Glomerular visceral epithelial cell (primary cell): ENCODE measurements around the gene ADSS1.

Source experiments
- DNase-seq: peaks from one replicate; pipeline ENCODE4 v3.0.0-alpha.2; 2016; ENCODE audit errors: extremely low spot score

The ADSS1 gene

GRCh38 chr14:104769324-104770071 is 45.5 kb downstream of the ADSS1 start:
- DNase-seq = no peak

GRCh38 chr14:104770072-104770579 is 46.1 kb downstream of the ADSS1 start:
- no peak for DNase-seq

DNA sequence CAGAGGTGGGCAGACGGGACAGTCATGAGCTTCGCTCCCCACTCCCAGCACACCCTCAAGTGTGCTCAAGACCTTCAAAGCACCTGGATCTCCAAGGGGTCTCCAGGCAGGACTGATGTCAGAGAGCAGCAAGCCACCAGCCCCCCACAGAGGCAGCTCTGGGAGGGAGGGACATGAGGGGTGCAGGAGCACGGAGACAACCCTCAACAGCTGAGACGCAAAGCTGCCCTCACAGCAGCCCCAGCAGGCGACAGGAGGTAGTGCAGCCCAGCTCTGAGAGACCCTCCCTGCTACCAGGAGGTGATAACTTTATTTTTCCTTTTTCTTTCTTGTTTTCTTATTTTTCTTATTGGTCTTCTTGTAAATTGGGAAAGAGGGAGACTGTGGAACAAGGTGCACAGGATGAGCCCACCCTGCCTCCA is 46.8 kb downstream of the ADSS1 start:
- DNase-seq = peak; percentile 15

DNA sequence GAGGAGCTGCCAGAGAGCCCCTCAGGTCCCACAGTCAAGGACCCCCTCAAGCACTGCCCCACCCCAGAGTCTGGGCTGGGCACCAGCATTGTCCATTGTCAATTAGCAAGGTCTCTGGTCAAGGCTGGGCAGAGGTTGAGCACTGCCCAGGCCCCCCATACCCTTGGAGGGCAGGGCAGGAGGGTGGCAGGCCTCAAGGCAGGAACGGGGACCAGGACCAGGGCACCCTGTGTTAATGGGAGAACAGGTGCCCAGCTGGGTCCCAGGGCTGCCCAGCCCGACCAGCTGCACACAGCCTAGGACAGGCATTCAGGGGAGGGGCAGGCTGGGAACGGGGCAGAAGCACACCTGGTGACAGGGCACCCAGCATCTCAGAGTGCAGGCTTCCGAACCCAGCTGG is 47.3 kb downstream of the ADSS1 start:
- DNase-seq = no peak

DNA sequence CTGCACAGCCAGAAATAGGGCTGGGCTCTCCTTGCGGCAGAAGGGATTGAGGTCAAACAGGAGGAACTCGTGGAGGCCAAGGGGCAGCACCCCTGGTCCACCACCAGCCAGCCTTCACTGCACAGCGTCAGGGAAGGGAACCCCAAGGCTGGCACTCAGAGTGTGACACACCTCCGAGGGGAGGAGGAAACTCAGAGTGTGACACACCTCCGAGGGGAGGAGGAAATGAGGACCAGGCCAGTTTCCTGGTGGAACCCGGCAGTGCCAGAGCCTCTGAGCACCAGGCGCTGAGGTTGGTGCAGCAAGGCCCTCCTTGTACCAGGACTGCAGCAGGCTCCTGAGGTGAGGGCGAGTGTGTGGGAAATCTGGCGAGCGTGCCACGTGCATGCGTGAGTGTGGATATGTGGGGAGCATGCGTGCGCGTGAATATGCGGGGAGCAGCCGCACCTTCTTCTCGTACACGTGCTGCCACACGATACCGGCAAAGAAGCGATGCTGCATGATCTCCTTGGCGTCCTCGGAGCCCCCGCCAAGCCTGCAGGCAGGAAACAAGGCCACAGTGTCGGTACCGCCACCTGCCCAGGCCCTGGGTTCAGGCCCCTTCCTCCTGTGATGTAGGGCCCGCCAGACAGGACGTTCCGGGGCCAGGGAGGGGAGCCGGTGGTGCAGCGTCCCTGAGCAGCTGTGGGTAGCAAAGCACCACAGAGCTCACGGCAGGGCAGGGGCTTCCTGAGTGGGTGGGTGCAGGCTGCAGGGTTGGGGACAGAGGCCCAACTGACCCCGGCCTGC is 48.1 kb downstream of the ADSS1 start:
- no peak for DNase-seq

GRCh38 chr14:104772707-104773504 is 48.9 kb downstream of the ADSS1 start:
- no peak for DNase-seq

DNA sequence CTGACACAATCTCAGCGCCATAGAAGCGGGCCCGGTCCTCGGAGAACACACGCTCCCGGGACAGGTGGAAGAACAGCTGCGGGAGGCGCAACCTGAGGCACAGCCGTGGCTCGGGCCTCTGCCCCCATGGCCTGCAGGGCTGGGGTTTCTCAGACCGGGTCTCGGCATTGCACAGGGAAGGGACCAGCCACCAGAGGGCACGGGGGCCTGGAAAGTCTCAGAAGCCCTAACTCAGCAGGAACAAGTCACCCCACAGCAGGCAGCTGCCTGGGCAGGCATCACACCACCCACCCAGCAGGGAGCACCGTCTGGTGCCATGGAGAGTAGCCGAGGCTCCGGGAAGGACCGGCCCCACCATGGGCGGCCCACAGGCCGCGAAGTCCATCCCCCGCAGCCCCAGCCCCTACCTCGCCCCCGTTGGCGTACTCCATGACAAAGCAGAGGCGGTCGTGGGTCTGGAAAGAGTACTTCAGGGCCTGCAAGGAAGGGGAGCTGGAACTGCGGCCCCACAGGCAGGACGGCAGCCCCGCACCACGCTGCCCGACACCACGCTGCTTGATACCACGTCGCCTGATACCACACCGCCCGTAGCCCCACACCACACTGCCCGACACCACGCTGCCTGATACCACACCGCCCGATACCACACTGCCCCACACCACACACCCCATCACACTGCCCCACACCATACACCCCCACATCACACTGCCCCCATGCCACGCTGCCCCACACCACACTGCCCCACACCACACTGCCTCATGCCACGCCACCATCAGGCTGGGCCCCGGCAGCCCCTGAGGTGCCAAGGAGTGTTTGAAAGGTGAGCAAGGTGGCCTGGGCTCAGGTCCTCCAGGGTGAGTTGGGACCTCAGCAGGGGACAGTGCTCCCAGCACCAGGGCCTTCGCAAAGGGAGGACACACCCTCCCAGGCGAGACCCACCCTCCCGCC is 49.8 kb downstream of the ADSS1 start:
- no peak for DNase-seq

GRCh38 chr14:104774453-104775072 is 50.5 kb downstream of the ADSS1 start:
- no peak for DNase-seq

DNA sequence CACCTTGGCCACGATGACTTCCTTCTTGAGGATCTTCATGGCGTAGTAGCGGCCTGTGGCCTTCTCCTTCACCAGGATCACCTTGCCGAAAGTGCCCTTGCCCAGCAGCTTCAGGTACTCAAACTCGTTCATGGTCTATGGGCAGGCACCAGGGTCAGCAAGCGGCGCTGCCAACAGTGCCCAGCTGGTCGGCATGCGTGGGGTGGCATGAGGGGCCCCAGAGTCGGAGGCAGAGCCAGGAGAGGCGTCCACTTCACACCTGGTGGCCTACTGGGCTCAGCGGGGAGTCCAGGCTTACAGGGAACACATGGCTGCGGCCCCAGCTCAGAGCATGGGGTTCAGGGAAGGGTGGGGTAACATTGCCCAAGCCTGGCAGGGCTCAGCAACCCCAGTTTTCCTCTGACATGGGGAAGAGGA is 51.1 kb downstream of the ADSS1 start:
- DNase-seq = no peak

DNA sequence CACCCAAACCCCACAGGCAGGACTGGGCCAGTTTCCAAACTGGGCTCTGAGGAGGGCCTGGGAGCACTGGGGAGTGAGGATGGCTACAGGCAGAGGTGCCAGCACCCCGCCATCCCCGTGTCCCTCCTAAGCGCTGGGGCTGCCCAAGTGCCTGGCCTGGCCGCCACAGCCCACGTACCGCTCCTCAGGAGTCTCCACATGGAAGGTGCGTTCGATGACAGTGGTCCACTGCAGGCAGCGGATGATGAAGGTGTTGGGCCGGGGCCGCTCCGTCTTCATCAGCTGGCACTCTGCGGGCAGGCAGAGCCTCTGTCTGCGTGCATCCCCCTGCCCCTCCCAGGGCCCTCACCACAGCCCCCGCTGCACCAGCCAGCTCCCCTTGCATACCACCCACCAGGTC is 52.5 kb downstream of the ADSS1 start:
- DNase-seq = no peak

GRCh38 chr14:104776961-104777807 is 53.2 kb downstream of the ADSS1 start:
- no peak for DNase-seq

- no peak for DNase-seq
Measured at GRCh38 chr14:104777808-104778249, 53.8 kb downstream of the ADSS1 start.

DNA sequence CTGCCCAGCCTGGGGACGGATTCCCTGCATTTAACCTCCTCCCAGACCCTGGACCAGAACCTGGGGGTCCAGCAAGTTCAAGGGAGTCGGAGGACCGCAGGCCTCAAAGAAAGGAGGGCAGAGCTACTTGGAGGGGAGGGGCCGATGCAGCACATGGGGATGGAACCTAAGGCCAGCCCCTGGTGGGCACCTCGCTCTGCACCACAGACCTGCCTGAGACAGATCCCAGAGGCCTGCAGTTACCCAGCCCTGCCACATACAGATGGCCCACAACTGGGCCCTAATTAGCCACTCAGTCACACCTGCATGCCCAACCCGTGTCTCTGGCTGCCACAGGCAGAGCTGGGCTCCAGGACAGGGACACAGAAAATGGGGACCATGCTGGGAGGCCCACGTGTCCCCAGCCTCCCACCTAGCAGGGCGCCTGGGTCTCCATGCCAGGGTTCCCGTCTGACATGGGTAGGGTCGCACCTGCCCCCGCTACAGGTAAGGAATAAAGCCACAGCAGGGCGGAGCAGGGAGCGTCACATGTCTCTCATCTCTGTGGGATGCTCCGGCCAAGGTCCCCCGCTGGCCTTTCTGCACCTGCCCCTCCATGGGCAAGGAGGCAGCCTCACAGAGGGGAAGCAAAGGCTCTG is 54.8 kb downstream of the ADSS1 start:
- no peak for DNase-seq

GRCh38 chr14:104779776-104780512 is 55.9 kb downstream of the ADSS1 start:
- no peak for DNase-seq

- no peak for DNase-seq
Measured at GRCh38 chr14:104780513-104781030, 56.5 kb downstream of the ADSS1 start.

DNA sequence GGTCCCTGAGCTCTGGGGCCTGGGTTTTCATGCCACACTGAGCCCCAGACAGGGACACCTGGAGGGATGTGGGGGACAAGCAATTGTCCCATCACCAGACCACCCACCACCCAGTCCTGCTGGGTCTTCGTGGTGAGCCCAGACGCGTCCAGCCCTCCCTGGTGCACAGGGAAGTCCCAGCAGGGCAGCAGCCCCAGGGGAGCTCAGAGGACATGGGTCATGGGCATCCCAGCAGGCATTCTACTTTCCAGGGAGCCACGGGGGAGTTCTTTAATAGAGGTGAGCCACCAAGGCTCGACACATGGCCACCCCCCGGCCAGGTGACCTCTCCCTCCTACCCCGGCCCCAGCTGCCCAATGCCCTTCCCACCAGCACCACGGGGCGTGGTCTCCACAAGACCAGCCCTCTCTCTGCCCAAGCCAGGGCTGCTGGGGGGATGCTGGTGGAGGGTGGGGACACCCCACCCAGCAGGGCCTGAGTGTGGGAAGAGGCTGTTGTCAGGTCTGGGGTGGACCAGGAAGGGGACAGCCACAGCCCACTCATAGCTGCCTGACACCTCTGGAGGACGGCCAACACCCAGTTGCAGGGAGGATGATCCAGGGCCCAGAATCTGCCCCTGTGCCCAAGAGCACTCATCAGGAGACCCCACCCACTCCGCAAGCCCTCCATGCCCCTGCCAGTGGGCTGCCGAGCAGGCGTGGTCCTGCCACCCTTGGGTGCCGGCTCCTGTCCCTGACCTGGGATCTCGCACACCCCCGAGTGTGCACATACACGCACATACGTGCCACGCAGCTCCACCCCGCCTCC is 57.4 kb downstream of the ADSS1 start:
- DNase-seq = no peak

DNA sequence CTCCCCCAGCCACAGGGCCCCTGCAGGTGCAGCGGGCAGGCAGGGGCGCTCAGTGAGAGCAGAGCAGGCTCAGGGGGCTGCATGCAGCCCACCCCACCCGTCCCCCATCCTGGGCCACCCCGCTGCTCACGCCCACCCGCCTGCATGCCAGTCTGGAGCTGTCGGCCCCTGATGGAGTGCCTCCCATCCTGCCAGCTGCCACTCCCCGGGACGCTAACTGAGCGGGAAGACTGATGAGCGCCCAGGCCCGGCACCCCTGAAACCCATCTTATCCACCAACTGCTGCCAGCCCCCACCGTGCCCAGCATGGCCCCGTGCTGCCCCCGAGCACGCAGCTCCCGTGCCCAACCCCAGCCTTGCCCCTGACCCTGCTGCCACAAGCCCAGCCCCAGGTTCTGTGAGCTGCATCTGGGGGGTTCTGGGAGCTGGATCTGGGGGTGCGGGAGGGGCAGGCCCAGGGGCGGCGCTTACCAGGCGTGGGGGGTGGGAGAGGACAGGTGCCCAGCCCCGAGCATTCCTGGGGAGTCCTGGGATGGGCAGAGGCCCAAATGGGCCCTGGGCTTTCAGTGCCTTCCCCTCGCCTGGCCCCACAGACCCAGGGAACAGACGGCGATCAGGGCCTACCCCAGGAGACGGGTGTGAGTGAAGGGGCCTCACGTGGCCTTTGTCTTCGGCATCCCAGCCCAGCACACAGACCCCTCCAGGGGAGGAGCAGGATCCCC is 58.2 kb downstream of the ADSS1 start:
- no peak for DNase-seq
